ENCODE data around the gene CAPZA2. TPM values are rescaled to one million over a fixed set of nuclear protein-coding genes. Genes with fewer than 3 reads are reported as not detected.

Gene CAPZA2
- total and polyA plus RNA-seq, 9 of the 15 experiments (the other 6 are each of a cell fraction or from before 2014, with no cell fraction given): 67.0 to 524 (median 176) TPM

DNA sequence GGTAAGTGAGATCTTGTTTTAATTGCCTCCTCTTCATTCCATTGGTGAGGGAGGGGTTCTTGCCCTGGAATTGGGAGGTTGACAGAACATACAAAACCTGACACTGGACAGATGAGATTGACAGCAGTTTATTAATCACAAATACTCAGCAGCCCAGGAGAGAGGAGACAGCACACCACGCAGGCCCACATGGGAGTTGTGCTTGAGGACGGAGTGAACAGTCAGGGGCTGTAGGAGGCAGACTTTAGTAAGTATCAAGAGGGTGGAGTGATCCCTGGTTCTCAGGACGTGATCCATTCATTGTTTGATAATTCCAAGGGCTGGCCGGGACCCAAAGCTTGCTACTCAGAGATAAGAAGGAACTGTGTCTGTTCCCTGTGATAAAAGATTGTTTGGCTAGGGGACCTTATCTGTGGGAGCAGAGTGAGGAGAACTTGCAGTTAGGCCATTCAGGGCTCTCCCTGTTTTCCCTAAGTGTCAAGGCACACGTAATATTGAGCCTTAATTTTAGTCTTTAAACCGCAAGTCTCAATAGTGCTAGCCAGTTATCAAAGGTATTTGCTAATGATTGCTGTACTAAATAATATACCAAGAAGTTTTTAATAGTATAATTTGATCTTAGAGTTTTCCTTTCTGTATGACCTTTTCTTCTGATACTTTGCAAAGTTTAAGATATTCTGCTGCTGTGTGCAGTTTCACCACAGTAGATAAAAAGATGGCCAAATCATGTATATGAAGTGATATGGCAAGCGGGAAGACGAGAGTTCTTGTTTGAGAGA is 14.5 kb downstream of the CAPZA2 start (continued):
- TF ChIP-seq, protein P1, sequence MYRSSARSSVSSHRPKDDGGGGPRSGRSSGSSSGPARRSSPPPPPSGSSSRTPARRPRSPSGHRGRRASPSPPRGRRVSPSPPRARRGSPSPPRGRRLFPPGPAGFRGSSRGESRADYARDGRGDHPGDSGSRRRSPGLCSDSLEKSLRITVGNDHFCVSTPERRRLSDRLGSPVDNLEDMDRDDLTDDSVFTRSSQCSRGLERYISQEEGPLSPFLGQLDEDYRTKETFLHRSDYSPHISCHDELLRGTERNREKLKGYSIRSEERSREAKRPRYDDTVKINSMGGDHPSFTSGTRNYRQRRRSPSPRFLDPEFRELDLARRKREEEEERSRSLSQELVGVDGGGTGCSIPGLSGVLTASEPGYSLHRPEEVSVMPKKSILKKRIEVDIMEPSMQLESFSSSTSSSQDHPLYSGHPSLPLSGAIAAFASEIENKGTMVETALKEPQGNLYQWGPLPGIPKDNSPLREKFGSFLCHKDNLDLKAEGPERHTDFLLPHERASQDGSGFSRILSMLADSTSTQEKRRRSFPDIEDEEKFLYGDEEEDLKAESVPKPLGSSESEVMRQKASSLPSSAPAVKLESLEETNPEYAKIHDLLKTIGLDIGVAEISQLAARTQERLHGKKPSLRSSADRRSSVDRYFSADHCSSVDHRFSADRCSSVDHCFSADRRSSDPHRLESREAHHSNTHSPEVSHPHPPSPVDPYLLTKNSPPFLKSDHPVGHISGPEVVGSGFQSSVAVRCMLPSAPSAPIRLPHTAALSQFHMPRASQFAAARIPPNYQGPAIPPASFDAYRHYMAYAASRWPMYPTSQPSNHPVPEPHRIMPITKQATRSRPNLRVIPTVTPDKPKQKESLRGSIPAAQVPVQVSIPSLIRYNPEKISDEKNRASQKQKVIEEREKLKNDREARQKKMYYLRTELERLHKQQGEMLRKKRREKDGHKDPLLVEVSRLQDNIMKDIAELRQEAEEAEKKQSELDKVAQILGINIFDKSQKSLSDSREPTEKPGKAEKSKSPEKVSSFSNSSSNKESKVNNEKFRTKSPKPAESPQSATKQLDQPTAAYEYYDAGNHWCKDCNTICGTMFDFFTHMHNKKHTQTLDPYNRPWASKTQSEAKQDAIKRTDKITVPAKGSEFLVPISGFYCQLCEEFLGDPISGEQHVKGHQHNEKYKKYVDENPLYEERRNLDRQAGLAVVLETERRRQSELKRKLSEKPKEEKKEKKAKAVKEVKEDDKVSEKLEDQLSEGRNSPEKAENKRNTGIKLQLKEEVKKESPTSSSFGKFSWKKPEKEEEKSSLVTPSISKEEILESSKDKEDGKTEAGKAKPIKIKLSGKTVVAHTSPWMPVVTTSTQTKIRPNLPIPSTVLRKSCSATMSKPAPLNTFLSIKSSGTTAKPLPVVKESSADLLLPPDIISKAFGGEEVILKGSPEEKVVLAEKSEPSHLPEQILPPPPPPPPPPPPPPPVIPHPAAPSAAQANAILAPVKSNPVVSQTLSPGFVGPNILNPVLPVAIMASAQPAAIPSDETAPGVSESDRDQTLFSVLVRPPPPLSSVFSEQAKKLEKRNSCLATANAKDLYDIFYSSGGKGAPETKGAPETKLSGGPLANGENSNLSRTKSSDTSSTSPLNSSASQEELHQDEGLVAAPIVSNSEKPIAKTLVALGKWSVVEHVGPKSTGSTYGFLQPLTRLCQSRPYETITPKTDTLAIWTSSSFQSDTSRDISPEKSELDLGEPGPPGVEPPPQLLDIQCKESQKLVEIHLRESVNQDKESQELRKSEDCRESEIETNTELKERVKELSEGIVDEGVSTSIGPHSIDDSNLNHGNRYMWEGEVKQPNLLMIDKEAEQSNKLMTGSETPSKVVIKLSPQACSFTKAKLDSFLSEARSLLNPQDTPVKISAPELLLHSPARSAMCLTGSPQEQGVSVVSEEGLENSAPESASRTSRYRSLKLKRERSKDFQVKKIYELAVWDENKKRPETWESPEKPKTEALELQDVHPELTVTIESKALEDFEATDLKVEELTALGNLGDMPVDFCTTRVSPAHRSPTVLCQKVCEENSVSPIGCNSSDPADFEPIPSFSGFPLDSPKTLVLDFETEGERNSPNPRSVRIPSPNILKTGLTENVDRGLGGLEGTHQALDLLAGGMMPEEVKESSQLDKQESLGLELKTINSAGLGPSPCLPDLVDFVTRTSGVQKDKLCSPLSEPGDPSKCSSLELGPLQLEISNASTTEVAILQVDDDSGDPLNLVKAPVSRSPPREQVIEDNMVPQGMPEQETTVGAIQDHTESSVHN (IDR thresholded peaks at IDR 0.05; ENCODE audit: borderline replicate concordance in 1 of 2, low read depth in 1 of 2): peak; percentile 80 to 99
- TF ChIP-seq CXXC5 (CRISPR knock-in tag; IDR thresholded peaks at IDR 0.05) (peak; percentile 99), SMAD1 (IDR thresholded peaks at IDR 0.05; ENCODE audit: low read depth, low read length, partially characterized antibody) (peak; percentile 99), SNIP1 (IDR thresholded peaks at IDR 0.05; ENCODE audit: low read depth) (no peak), ZBTB7A (IDR thresholded peaks at IDR 0.05; ENCODE audit: borderline replicate concordance, control insufficient read depth, low read depth, low read length) (no peak), SP1 (CRISPR knock-in tag; IDR thresholded peaks at IDR 0.05) (peak; percentile 89; the same call in 1 of the 2 replicates), CCAR2 (IDR thresholded peaks at IDR 0.05; ENCODE audit: low read depth, low read length) (peak; percentile 92; the same call in 1 of the 2 replicates), CBFA2T2 (conservative IDR thresholded peaks at IDR 0.05) (peak; percentile 100), HMG20B (CRISPR knock-in tag; IDR thresholded peaks at IDR 0.05) (no peak; the same call in 1 of the 2 replicates)
- TF ChIP-seq, protein P2, sequence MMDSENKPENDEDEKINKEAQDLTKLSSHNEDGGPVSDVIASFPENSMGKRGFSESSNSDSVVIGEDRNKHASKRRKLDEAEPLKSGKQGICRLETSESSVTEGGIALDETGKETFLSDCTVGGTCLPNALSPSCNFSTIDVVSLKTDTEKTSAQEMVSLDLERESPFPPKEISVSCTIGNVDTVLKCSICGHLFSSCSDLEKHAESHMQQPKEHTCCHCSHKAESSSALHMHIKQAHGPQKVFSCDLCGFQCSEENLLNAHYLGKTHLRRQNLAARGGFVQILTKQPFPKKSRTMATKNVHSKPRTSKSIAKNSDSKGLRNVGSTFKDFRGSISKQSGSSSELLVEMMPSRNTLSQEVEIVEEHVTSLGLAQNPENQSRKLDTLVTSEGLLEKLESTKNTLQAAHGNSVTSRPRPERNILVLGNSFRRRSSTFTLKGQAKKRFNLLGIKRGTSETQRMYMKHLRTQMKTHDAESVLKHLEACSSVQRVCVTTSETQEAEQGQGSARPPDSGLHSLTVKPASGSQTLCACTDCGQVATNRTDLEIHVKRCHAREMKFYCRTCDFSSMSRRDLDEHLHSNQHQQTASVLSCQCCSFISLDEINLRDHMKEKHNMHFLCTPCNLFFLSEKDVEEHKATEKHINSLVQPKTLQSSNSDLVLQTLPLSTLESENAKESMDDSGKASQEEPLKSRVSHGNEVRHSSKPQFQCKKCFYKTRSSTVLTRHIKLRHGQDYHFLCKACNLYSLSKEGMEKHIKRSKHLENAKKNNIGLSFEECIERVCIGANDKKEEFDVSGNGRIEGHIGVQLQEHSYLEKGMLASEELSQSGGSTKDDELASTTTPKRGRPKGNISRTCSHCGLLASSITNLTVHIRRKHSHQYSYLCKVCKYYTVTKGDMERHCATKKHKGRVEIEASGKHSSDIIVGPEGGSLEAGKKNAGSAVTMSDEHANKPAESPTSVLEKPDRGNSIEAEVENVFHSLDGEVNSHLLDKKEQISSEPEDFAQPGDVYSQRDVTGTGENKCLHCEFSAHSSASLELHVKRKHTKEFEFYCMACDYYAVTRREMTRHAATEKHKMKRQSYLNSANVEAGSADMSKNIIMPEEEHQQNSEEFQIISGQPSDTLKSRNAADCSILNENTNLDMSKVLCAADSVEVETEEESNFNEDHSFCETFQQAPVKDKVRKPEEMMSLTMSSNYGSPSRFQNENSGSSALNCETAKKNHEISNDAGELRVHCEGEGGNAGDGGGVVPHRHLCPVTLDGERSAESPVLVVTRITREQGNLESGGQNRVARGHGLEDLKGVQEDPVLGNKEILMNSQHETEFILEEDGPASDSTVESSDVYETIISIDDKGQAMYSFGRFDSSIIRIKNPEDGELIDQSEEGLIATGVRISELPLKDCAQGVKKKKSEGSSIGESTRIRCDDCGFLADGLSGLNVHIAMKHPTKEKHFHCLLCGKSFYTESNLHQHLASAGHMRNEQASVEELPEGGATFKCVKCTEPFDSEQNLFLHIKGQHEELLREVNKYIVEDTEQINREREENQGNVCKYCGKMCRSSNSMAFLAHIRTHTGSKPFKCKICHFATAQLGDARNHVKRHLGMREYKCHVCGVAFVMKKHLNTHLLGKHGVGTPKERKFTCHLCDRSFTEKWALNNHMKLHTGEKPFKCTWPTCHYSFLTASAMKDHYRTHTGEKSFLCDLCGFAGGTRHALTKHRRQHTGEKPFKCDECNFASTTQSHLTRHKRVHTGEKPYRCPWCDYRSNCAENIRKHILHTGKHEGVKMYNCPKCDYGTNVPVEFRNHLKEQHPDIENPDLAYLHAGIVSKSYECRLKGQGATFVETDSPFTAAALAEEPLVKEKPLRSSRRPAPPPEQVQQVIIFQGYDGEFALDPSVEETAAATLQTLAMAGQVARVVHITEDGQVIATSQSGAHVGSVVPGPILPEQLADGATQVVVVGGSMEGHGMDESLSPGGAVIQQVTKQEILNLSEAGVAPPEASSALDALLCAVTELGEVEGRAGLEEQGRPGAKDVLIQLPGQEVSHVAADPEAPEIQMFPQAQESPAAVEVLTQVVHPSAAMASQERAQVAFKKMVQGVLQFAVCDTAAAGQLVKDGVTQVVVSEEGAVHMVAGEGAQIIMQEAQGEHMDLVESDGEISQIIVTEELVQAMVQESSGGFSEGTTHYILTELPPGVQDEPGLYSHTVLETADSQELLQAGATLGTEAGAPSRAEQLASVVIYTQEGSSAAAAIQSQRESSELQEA (IDR thresholded peaks at IDR 0.05; ENCODE audit: low read depth): no peak

All from K562 (cell line).